H1 (cell line): ENCODE measurements around the gene PIK3CA. TPM values are rescaled to one million over a fixed set of nuclear protein-coding genes. Genes with fewer than 3 reads are reported as not detected.

Source experiments
- CTCF ChIA-PET: fragments of 300-600 bp; sonication (Branson Sonifier 250); formaldehyde crosslinking; loops from one replicate; lab custom pipeline; 2021; ENCODE audit not compliant: partially characterized antibody; lab: Charles Lee
- POLR2A ChIA-PET: fragments of 300-600 bp; sonication (Branson Sonifier 250); formaldehyde crosslinking; loops from one replicate; lab custom pipeline; 2021; ENCODE audit warnings: inconsistent platforms; ENCODE audit not compliant: partially characterized antibody; lab: Charles Lee
- DNase-seq, 2 experiments: peaks; one replicate each; pipeline versions ENCODE4 v3.0.0 to v3.0.0-alpha.2; 2010 to 2022; ENCODE audit warnings: low spot score in 2 of 2, low read depth in 1 of 2, mixed read lengths in 1 of 2
- FAIRE-seq: peaks from 2 replicates; lab custom pipeline; 2011; peaks lifted over from hg19 to GRCh38; lab: Jason Lieb, UNC
- H2AFZ ChIP-seq: 2 replicates; pipeline ENCODE4 v1.8.1; 2012; ENCODE audit warnings: low read length, inconsistent platforms
- H2AK5ac ChIP-seq: 2 replicates; pipeline ENCODE4 v1.6.1; 2013; ENCODE audit warnings: low read depth, low read length
- H2BK120ac ChIP-seq: replicated peaks from 2 replicates; pipeline ENCODE3; 2013; ENCODE audit warnings: low read depth, low read length, inconsistent platforms
- H2BK12ac ChIP-seq: 2 replicates; pipeline ENCODE4 v1.6.1; 2013; ENCODE audit warnings: low read depth, low read length
- H2BK15ac ChIP-seq: 2 replicates; pipeline ENCODE4 v1.6.1; 2013; ENCODE audit warnings: low read length
- H2BK20ac ChIP-seq: 2 replicates; pipeline ENCODE4 v1.6.1; 2013; ENCODE audit warnings: low read length
- H2BK5ac ChIP-seq: 2 replicates; pipeline ENCODE4 v1.6.1; 2013; ENCODE audit warnings: low read depth, low read length
- H3K14ac ChIP-seq: 2 replicates; pipeline ENCODE4 v1.6.1; 2013; ENCODE audit warnings: inconsistent platforms; ENCODE audit not compliant: insufficient read length
- H3K18ac ChIP-seq: 2 replicates; pipeline ENCODE4 v1.6.1; 2013; ENCODE audit warnings: low read length; ENCODE audit errors: extremely low read depth
- H3K23ac ChIP-seq: 2 replicates; pipeline ENCODE4 v1.6.1; 2013; ENCODE audit warnings: inconsistent platforms; ENCODE audit not compliant: insufficient read length
- H3K23me2 ChIP-seq: 2 replicates; pipeline ENCODE4 v1.6.1; 2013; ENCODE audit warnings: low read depth, low read length
- H3K27ac ChIP-seq: 2 replicates; pipeline ENCODE4 v1.6.1; 2011; ENCODE audit warnings: low read depth, low read length, inconsistent platforms
- H3K27me3 ChIP-seq, 4 experiments: replicated peaks in 1 of 4; 1 replicate in 1 of 4; 2 replicates in 3 of 4; pipeline versions ENCODE4 v1.6.1 to v1.8.1; 2011 to 2013; ENCODE audit warnings: low read length in 3 of 4, mild to moderate bottlenecking in 3 of 4, inconsistent platforms in 2 of 4, mixed read lengths in 2 of 4, moderate library complexity in 1 of 4; ENCODE audit not compliant: control insufficient read depth in 3 of 4, insufficient read depth in 3 of 4; ENCODE audit errors: extremely low read depth in 1 of 4
- H3K36me3 ChIP-seq, 4 experiments: 2 replicates each; pipeline versions ENCODE4 v1.6.1 to v1.8.1; 2011 to 2013; ENCODE audit warnings: mild to moderate bottlenecking in 4 of 4, low read length in 3 of 4, moderate library complexity in 2 of 4, control low read depth in 1 of 4, inconsistent platforms in 1 of 4; ENCODE audit not compliant: insufficient read depth in 4 of 4, control insufficient read depth in 2 of 4
- H3K4ac ChIP-seq: replicated peaks from 2 replicates; pipeline ENCODE3; 2013; ENCODE audit warnings: low read length, low read depth, mixed read lengths, inconsistent platforms; ENCODE audit not compliant: insufficient read length
- H3K4me1 ChIP-seq, 4 experiments: replicated peaks in 1 of 4; 1 replicate in 1 of 4; 2 replicates in 3 of 4; pipeline versions ENCODE4 v1.6.1 to v1.8.1; 2011 to 2013; ENCODE audit warnings: low read length in 3 of 4, inconsistent platforms in 2 of 4, mixed read lengths in 1 of 4; ENCODE audit not compliant: insufficient read depth in 4 of 4, control insufficient read depth in 3 of 4
- H3K4me2 ChIP-seq, 2 experiments: 2 replicates each; pipeline versions ENCODE4 v1.6.1 to v1.8.1; 2011 to 2013; ENCODE audit warnings: low read depth in 2 of 2, low read length in 2 of 2, control low read depth in 1 of 2, inconsistent platforms in 1 of 2, mild to moderate bottlenecking in 1 of 2; ENCODE audit not compliant: insufficient read depth in 1 of 2
- H3K4me3 ChIP-seq, 4 experiments: fragments of 200-600, 300-600 bp in 1 of 4; sonication (generic), shearing (Covaris generic), sonication (Bioruptor Twin) in 1 of 4; 2 replicates each; pipeline versions ENCODE4 v1.5.1 to v1.8.1; 2011 to 2016; ENCODE audit warnings: low read length in 4 of 4, low read depth in 3 of 4, control low read depth in 2 of 4, inconsistent platforms in 2 of 4, mild to moderate bottlenecking in 2 of 4, mixed read lengths in 1 of 4, moderate library complexity in 1 of 4; ENCODE audit not compliant: insufficient read depth in 2 of 4; ENCODE audit errors: extremely low read depth in 1 of 4
- H3K56ac ChIP-seq: replicated peaks from 2 replicates; pipeline ENCODE3; 2013; ENCODE audit warnings: low read depth, mild to moderate bottlenecking, mixed read lengths, low read length, inconsistent platforms; ENCODE audit not compliant: insufficient read length
- H3K79me1 ChIP-seq: 2 replicates; pipeline ENCODE4 v1.6.1; 2013; ENCODE audit warnings: low read depth, low read length, control low read depth
- H3K79me2 ChIP-seq, 2 experiments: 2 replicates each; pipeline versions ENCODE4 v1.6.1 to v1.8.1; 2012 to 2013; ENCODE audit warnings: low read length in 2 of 2, mild to moderate bottlenecking in 2 of 2, inconsistent platforms in 1 of 2; ENCODE audit not compliant: insufficient read depth in 2 of 2, control insufficient read depth in 1 of 2
- H3K9ac ChIP-seq, 4 experiments: replicated peaks in 1 of 4; 1 replicate in 1 of 4; 2 replicates in 3 of 4; pipeline versions ENCODE4 v1.6.1 to v1.8.1; 2011 to 2013; ENCODE audit warnings: low read depth in 3 of 4, low read length in 3 of 4, control low read depth in 2 of 4, mild to moderate bottlenecking in 2 of 4, moderate library complexity in 2 of 4, inconsistent platforms in 1 of 4; ENCODE audit errors: extremely low read depth in 1 of 4
- H3K9me3 ChIP-seq, 2 experiments: 2 replicates each; pipeline versions ENCODE4 v1.6.1 to v1.8.1; 2012 to 2013; ENCODE audit warnings: mild to moderate bottlenecking in 2 of 2, moderate library complexity in 2 of 2, control low read depth in 1 of 2, inconsistent platforms in 1 of 2, low read depth in 1 of 2, low read length in 1 of 2, mixed read lengths in 1 of 2; ENCODE audit not compliant: insufficient read depth in 2 of 2
- H4K20me1 ChIP-seq, 2 experiments: replicated peaks in 1 of 2; 2 replicates each; pipeline versions ENCODE3 to v1.8.1; 2011 to 2013; ENCODE audit warnings: inconsistent platforms in 2 of 2, low read length in 2 of 2, mild to moderate bottlenecking in 1 of 2; ENCODE audit not compliant: insufficient read depth in 2 of 2, control insufficient read depth in 1 of 2
- H4K5ac ChIP-seq: 2 replicates; pipeline ENCODE4 v1.6.1; 2013; ENCODE audit warnings: low read length, low read depth, mixed read lengths, inconsistent platforms; ENCODE audit not compliant: insufficient read length
- H4K8ac ChIP-seq: 2 replicates; pipeline ENCODE4 v1.8.0; 2013; ENCODE audit warnings: mild to moderate bottlenecking, moderate library complexity, low read length, inconsistent platforms; ENCODE audit not compliant: insufficient read depth; ENCODE audit errors: extremely low read depth
- H4K91ac ChIP-seq: replicated peaks from 2 replicates; pipeline ENCODE3; 2013; ENCODE audit warnings: low read length, mixed read lengths, inconsistent platforms; ENCODE audit not compliant: insufficient read length
- SAP30 ChIP-seq: fragments of 300-600 bp; sonication (generic); IDR thresholded peaks from 2 replicates; pipeline ENCODE4 v1.7.1; 2012; ENCODE audit warnings: low read length, moderate library complexity, mild to moderate bottlenecking, inconsistent platforms; ENCODE audit not compliant: insufficient read depth, insufficient replicate concordance
- SP1 ChIP-seq: IDR thresholded peaks from 2 replicates; pipeline ENCODE4 v1.6.1; 2011; ENCODE audit warnings: low read depth, low read length
- WGBS, 2 experiments: shearing (Covaris generic) in 1 of 2; methylation state at CpG; one replicate each; pipeline versions ENCODE4 v1.1.6 to v1.1.7; 2013 to 2015; ENCODE audit warnings: low lambda C conversion rate in 2 of 2, mixed read lengths in 2 of 2, inconsistent platforms in 1 of 2, low coverage in 1 of 2, missing lambda C conversion rate in 1 of 2; ENCODE audit not compliant: insufficient replicate concordance in 2 of 2, insufficient coverage in 1 of 2, insufficient read length in 1 of 2; ENCODE audit errors: extremely low coverage in 1 of 2, missing lambda C conversion rate in 1 of 2; 5-methylcytosine and 5-hydroxymethylcytosine counted together
- polyA plus RNA-seq, 7 experiments: library from polyadenylated mRNA; depleted of rRNA in 3 of 7; stranded (reverse) in 5 of 7; unstranded in 2 of 7; fragments of >200 nt in 5 of 7; fragments of 200-250 nt in 2 of 7; gene quantifications; 1 replicate in 5 of 7; 2 replicates in 1 of 7; 4 replicates in 1 of 7; pipeline versions ENCODE4 v1.2.1 to v1.2.3, GENCODE V29; 2011 to 2013; ENCODE audit warnings: missing spikeins in 2 of 7, mixed read lengths in 2 of 7
- total RNA-seq: library from RNA; stranded (reverse); fragmentation: NEBNext Ultra II Directional; extraction: Animal tissue kit (Norgen Biotek cat#: 25700); gene quantifications from 2 replicates; pipeline ENCODE4 v1.2.1, GENCODE V29; 2021

Gene PIK3CA
- total and polyA plus RNA-seq, 2 of the 8 experiments (the other 6 are each of a cell fraction or from before 2014, with no cell fraction given) = 1.6 to 11.3 TPM

DNA sequence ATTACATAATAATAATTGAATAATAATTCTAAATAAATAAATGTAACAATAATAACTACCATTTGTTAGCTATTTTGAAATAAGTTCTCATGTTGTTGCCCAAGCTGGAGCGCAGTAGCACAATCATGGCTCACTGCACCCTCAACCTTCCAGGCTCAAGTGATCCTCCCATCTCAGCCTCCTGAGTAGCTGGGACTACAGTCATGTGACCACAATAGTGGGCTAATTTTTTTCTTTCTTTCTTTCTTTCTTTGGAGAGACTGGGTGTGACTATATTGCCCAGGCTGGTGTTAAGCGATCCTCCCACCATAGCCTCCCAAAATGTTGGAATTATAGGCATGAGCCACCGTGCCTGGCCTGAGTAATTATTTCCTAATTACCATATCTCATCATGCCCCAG, 133.7 kb downstream of the PIK3CA start:
- H2BK15ac ChIP-seq = no peak overlapping the region
- H3K9me3 ChIP-seq = no peaks in the 10 kb centered on the region
- no peak for DNase-seq
- H4K8ac ChIP-seq = no peak overlapping the region
- no peak overlapping the region for H2BK20ac ChIP-seq
- peaks cover 0 to 4% (median 0%) of the 10 kb centered on the region in 4 experiments; a peak in 1 of 7 replicates for H3K4me1 ChIP-seq
- H2BK120ac ChIP-seq = no peak overlapping the region
- H3K36me3 ChIP-seq = no peaks in the 10 kb centered on the region
- H3K79me1 ChIP-seq = no peaks in the 10 kb centered on the region
- H2BK5ac ChIP-seq = no peak overlapping the region
- H3K4me2 ChIP-seq = no peak overlapping the region
- no peak overlapping the region for H2AFZ ChIP-seq
- H3K18ac ChIP-seq = no peak overlapping the region
- H3K9ac ChIP-seq = no peak overlapping the region
- no peak for FAIRE-seq
- H3K79me2 ChIP-seq = no peaks in the 10 kb centered on the region
- no peak for TF ChIP-seq SP1
- no peak for TF ChIP-seq SAP30
- H4K5ac ChIP-seq = no peak overlapping the region
- H3K14ac ChIP-seq = no peak overlapping the region
- no peaks in the 10 kb centered on the region for H4K20me1 ChIP-seq
- H4K91ac ChIP-seq = no peak overlapping the region
- CTCF ChIA-PET = interaction anchor here (0.7 to 1.9 kb wide), 2 partner anchors 9 to 10 kb away, joined by 4 to 8 read pairs; no protein-coding TSS in a partner anchor
- H3K56ac ChIP-seq = no peak overlapping the region
- H3K23ac ChIP-seq = no peak overlapping the region
- H3K4me3 ChIP-seq = no peak overlapping the region
- H3K27me3 ChIP-seq = no peaks in the 10 kb centered on the region
- no peak overlapping the region for H3K27ac ChIP-seq
- no peak overlapping the region for H3K4ac ChIP-seq
- no peaks in the 10 kb centered on the region for H3K23me2 ChIP-seq
- POLR2A ChIA-PET = no interaction called here
- H2AK5ac ChIP-seq = no peak overlapping the region
- WGBS, 2 experiments = 94% methylated on average over 3 of the region's 3 CpGs; no CpG with 5 or more reads in 1 of the 2 experiments
- H2BK12ac ChIP-seq = no peak overlapping the region
